ENCODE results near the gene ADAM15.

- TF ChIP-seq POLR2A (IDR thresholded peaks at IDR 0.05) (no peak), CTCF (IDR thresholded peaks at IDR 0.05) (no peak), EP300 (IDR thresholded peaks at IDR 0.05) (no peak), POLR2AphosphoS5 (IDR thresholded peaks at IDR 0.05) (no peak)
These were observed 26.2 kb downstream of the ADAM15 start for GRCh38 chr1:155077346-155077745.

All from gastroesophageal sphincter (tissue), 3 donors.